HG02588 (cell line): ENCODE results near the gene MPHOSPH9.

ENCODE experiments used
- ATAC-seq: cut with Tn5 transposase; IDR thresholded peaks from one replicate; pipeline ENCODE4 v1.9.1; 2021; ENCODE audit warnings: mild to moderate bottlenecking, moderate library complexity; ENCODE audit not compliant: unreplicated experiment

MPHOSPH9 gene

DNA sequence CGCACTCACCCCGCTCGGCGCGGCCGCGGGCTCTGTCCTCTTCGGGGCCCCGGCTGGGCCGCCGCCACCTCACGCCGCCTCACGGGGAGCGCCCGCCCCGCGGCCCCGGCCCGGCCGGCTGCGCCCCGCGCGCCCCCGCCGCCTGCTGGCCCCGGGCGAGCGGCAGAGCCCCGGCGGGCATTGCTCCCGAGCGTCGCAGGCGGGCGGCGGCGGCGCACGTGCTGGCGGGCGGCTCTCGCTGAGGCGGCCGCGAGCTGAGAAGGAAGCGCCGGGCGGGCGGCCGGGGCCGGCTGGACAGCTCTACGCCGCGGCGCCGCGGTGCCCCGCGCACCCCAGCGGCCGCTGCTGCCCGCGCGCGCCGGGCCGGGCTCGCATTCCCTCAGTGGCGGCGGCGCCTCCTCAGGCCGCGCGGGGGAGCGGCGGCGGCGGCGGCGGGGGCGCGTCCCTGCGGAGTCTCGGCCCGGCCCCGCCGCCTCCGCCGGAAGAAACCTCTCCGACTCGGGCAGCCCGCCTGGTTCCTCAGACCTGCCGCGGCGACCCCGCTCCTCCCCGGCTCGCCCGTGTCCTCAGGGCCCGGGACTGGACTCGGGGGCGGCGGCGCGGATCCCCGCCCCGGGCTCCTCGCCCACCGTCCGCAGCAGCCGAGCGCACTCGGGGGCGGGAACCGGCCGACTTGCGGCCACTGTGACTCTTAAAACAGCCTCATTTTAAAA lies 82.0 kb downstream of the MPHOSPH9 start, which contains the start of gene PITPNM2:
Gene PITPNM2 (minus strand): TSS at position 347 of the 713 bp plus-strand sequence. CDS start 116,500 bp downstream, outside the sequence.
- ATAC-seq, result peak; percentile 56

DNA sequence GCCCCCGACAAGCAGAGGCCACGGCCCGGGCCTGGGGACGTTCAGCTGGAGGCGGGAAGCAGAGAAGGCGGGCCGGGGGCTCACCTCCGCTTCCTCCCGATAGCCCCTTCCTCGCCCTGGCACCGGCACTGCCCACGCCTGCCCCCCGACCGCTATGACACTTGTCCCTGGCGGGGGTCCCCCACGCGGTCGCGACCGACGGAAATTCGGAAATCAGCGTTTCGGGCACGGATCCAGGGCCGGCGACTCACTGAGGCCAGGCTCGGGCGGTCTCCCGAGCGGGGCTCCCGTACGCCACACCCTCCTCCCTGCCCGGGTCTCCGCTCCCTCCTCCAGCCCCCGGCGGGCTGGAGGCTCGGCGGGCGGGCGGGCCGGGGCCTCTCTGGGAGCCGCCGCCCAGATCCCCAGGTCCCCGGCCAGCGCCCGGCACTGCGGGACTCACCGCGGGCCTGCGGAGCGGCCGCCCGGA lies 82.6 kb downstream of the MPHOSPH9 start:
- no peak for ATAC-seq

DNA sequence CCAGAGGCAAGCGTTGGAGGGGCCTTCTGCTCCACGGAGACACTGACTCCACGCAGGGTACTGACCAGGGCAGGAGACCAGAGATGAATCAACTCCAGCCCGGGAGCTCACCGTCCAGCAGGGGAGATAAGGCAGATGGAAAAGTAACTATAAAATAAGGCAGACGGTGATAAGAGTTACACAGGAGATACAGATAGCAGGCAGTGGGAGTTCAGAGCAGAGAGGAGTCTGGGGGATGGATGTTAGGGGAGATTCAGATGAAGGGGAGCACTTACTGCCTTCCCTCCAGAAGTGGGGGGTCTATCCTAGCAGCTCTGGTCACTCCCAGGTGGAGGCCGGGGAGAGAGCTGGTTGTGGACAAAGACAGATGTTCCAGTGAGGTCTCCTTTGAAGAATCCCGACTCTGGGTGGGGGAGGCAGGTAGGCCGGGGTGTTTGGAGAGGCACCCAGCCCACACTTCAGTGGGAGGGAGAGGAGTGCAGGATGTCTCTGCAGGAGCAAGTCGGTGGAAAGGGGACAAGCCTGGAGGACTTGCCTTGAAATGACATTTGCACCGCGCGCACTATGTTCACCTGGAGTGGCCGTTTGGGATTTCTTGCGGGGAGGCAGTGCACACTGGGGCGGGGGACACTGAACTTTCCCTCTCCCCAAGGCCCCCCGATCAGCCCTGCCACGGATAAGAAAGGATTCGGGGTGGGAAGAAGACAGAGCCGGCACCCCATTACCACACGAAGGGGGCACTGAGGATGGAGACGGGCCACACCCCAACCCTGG lies 83.3 kb downstream of the MPHOSPH9 start:
- ATAC-seq, result no peak

- ATAC-seq, result no peak
Observed at GRCh38 chr12:123149088-123149487, 83.9 kb downstream of the MPHOSPH9 start.

- no peak for ATAC-seq
Observed at GRCh38 chr12:123148655-123149054, 84.3 kb downstream of the MPHOSPH9 start.

- ATAC-seq, result no peak
Observed at GRCh38 chr12:123148223-123148622, 84.7 kb downstream of the MPHOSPH9 start.

DNA sequence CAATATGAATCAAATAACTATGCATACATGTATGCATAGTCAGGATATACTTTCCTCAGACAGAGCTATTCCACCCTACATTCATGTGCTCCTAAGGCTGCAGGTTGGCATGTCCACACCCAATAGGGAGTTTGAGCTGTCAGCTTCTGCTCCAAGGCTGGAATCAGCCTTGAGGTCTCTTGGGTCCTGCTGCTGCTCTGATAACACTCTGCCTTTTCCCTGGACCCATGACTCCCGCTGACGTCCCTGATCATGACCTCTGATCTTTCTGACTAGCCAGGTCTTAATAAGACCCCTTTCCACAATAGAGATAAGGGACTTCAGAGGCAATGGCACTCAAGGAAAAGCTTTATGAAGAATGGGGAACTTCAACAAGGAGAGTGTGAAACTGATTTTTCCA lies 87.7 kb downstream of the MPHOSPH9 start:
- no peak for ATAC-seq

- no peak for ATAC-seq
Observed at GRCh38 chr12:123143736-123144461, 89.0 kb downstream of the MPHOSPH9 start.

DNA sequence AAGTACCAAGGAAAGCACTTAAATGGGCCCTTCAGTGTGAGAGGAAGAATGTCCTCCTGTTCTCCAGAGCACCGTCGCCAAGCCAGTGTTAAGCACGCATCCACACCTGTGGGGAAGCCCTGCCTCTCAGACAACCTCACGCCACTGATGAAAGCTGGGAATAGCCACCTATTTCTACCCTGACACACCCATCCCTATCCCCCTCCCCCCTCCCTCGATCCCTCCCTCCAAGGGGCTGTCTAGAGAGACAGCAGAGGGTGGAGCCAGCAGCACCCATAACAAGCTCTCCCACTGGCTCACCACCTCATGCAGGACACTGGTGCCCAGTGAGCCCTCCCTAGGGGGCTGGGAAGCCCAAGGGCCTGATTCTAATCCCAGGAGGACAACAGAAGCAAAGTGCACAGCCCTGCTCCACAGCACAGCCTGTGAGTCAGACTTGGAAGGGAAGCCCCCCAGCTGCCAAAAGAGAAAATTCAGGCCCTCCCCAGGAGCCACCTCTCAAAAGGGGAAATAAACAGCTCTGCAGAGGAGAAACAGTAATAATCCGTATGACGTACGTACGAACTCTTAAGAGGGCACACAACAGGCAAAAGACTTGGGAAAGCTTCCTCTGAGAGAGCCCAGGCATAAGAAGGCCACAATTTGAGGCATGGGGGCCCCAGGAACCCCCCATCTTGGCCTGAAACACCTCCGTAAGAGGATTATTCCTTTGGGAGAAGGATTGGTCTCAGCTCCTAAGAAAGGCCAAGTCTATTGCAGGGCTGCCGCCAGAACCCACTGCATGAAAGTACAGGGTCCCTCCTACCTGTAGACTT lies 89.8 kb downstream of the MPHOSPH9 start:
- no peak for ATAC-seq

- no peak for ATAC-seq
Observed at GRCh38 chr12:123142518-123142840, 90.5 kb downstream of the MPHOSPH9 start.

- no peak for ATAC-seq
Observed at GRCh38 chr12:123141615-123142517, 91.1 kb downstream of the MPHOSPH9 start.

DNA sequence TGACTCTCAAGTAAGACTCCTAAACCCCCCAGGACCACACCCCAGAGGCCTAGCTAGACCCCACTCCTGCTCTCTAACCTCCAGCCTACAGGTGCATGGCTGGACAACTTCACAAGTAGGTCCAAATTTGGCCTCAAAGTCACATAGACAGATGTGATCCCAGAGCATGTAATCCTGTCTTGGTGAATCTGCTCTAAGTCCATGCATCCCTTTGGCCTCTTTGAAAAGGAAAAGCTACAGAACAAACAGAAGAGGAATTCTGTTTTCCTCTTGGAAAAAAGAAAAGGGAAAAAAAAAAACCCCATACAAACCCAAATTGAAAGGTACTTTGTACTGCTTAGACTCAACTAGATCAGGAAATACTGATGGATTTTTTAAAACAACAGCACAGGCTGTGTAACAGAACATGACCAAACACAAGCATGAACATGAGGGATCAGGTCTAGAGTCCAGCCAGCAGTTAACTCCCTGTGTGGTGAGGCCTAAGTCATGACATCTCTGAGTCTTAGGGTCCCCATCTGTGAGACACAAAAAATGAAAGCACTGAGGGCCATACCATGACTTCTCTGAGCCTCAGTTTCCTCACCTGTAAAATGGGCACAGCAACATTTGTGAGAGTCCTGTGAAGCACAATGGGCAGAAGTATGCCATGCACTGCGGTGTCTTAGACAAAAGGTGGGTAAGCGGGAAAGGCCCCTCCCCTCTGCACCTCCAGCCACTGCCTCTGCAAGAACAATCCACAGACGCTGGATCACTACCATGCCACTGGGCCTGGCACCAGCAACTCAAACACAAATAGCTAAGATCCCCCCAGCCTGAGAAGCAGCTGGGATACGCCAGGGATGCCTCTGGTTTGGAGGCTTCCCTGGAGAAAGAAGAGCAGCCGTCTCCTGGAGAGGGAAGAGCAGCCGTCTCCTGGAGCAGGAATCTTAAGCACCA lies 92.0 kb downstream of the MPHOSPH9 start:
- ATAC-seq, result no peak

- ATAC-seq, result no peak
Observed at GRCh38 chr12:123139926-123140675, 92.8 kb downstream of the MPHOSPH9 start.

DNA sequence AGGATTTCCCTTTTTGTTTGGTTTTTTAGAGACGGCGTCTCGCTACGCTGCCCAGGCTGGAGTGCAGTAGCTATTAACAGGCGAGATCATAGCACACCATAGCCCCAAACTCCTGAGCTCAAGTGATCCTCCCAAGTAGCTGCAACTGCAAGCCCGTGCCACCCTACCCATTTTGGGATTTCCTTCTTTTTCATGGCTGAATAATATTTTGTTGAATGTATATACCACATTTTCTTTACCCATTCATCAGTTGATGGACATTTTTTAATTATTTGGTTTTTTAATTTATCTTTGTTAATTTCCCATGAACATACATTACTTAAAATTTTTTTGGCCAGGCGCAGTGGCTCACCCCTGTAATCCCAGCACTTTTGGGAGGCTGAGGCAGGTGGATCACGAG lies 97.3 kb downstream of the MPHOSPH9 start:
- no peak for ATAC-seq

DNA sequence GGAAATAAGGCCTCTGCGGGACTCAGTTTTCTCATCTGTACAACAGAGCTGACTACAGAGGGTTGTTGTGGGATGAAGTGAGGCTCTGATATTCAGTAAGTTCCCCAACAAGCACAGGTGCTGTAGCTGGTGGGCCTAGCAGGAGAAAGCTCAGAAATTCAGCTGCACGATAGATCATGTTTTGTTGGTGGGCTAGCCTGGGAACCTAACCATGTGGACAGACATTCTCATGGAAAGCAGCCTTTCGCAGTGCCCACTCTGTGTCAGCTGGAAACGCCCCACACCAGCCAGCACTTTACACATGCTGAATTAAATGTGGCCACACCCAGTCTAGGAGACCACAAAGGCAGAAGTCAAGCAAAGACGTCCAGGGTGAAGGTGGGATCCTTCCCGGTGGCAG lies 98.1 kb downstream of the MPHOSPH9 start:
- ATAC-seq, result no peak

DNA sequence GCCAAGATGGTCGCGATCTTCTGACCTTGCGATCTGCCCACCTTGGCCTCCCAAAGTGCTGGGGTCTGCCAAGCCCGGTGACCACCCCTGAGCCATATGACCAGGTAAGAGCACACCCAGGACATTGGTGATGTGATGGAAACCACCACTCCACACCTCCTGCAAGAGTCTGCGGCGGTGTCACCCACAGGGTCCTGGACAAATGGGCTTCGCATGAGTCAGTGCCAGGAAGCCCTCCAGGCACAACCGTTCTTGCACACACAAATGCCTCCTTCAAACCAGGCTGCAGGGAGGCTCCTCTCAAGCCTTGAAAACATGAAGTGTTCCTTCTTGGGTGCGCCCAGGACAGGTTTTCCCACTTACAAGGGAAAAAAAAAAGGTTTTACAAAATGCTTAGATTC lies 98.7 kb downstream of the MPHOSPH9 start:
- ATAC-seq, result no peak

GRCh38 chr12:123133701-123134100 lies 99.2 kb downstream of the MPHOSPH9 start:
- ATAC-seq, result no peak
